ENCODE results near the gene RPL7A. TPM values are rescaled to one million over a fixed set of nuclear protein-coding genes. Genes with fewer than 3 reads are reported as not detected.

RPL7A gene
- total and polyA plus RNA-seq, 2 of the 13 experiments (the other 11 are each of a cell fraction or from before 2014, with no cell fraction given), result 2,401 to 2,938 TPM

DNA sequence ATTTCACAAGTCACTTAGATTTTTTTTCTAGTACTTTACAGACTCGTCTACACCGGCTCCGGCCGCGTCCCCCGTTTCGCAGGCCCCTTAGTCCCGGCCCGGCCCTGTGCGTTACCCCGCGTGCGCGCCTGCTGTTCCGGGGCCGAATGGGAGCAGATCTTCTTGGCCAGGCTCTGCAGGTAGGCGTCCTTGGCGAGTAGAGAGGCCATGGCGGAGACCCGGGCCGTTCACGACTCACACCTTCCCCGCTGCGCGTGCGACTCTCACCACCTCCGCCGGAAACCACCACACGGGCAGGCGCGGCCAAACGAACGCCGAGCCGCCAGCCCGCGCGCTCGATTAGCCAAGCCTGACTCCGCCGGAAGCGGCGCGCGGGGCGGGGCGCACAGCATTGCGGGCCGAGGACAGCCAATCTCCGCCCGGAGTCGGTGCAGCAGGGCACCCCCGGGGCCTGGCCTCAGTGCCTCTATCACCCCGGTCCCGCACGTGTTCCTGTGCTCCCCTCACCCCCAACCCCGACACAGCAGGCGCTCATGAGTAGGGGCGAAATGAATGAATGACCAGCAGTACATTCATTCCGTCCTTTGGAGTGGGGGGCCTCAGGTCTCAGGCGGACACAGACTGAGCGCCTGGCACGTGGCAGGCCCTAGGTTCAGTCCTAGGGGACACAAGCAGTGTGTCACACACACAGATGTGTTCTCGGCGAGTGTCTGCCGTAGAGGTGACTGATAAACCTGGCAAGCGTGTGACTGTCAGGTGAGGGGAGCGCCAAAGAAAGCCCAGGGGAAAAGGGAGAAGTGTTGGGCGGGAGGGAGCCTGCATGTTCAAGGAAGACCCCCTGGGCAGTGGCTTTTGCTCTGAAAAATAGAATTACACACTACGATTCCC is 11.8 kb upstream of the RPL7A start, which contains the start of gene SURF6 (continued):
- TF ChIP-seq MLXIP (CRISPR knock-in tag; IDR thresholded peaks at IDR 0.05; ENCODE audit: borderline replicate concordance) (no peak), KDM3A (CRISPR knock-in tag; IDR thresholded peaks at IDR 0.05; ENCODE audit: low read depth) (peak; percentile 89), GLI4 (CRISPR knock-in tag; IDR thresholded peaks at IDR 0.05; ENCODE audit: borderline replicate concordance) (no peak), JUN (CRISPR knock-in tag; IDR thresholded peaks at IDR 0.05) (no peak), ZNF446 (CRISPR knock-in tag; IDR thresholded peaks at IDR 0.05) (no peak; the same call in 1 of the 2 replicates), ZNF382 (CRISPR knock-in tag; IDR thresholded peaks at IDR 0.05; ENCODE audit: borderline replicate concordance) (no peak), ZNF335 (CRISPR knock-in tag; IDR thresholded peaks at IDR 0.05) (peak; percentile 82; the same call in 1 of the 2 replicates), REL (CRISPR knock-in tag; conservative IDR thresholded peaks at IDR 0.05) (peak; percentile 85; the same call in 1 of the 2 replicates), MAFF (IDR thresholded peaks at IDR 0.05; ENCODE audit: low read depth, low read length) (no peak), RFX3 (CRISPR knock-in tag; IDR thresholded peaks at IDR 0.05) (peak; percentile 24; the same call in 1 of the 2 replicates), TEAD3 (CRISPR knock-in tag; optimal IDR thresholded peaks at IDR 0.05; ENCODE audit: borderline replicate concordance) (peak; percentile 87), ZNF75D (CRISPR knock-in tag; IDR thresholded peaks at IDR 0.05; ENCODE audit: borderline replicate concordance) (peak; percentile 84; the same call in 1 of the 2 replicates), ZNF44 (CRISPR knock-in tag; IDR thresholded peaks at IDR 0.05) (no peak), ZNF7 (CRISPR knock-in tag; IDR thresholded peaks at IDR 0.05) (no peak), ZNF543 (CRISPR knock-in tag; IDR thresholded peaks at IDR 0.05) (peak; percentile 90), FOXK1 (CRISPR knock-in tag; IDR thresholded peaks at IDR 0.05; ENCODE audit: borderline replicate concordance, low read depth) (peak; percentile 94), MLX (CRISPR knock-in tag; IDR thresholded peaks at IDR 0.05) (peak; percentile 73)
- TF ChIP-seq, protein P1, sequence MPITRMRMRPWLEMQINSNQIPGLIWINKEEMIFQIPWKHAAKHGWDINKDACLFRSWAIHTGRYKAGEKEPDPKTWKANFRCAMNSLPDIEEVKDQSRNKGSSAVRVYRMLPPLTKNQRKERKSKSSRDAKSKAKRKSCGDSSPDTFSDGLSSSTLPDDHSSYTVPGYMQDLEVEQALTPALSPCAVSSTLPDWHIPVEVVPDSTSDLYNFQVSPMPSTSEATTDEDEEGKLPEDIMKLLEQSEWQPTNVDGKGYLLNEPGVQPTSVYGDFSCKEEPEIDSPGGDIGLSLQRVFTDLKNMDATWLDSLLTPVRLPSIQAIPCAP (CRISPR knock-in tag; IDR thresholded peaks at IDR 0.05; ENCODE audit: low read depth), result no peak
- TF ChIP-seq, protein P2, sequence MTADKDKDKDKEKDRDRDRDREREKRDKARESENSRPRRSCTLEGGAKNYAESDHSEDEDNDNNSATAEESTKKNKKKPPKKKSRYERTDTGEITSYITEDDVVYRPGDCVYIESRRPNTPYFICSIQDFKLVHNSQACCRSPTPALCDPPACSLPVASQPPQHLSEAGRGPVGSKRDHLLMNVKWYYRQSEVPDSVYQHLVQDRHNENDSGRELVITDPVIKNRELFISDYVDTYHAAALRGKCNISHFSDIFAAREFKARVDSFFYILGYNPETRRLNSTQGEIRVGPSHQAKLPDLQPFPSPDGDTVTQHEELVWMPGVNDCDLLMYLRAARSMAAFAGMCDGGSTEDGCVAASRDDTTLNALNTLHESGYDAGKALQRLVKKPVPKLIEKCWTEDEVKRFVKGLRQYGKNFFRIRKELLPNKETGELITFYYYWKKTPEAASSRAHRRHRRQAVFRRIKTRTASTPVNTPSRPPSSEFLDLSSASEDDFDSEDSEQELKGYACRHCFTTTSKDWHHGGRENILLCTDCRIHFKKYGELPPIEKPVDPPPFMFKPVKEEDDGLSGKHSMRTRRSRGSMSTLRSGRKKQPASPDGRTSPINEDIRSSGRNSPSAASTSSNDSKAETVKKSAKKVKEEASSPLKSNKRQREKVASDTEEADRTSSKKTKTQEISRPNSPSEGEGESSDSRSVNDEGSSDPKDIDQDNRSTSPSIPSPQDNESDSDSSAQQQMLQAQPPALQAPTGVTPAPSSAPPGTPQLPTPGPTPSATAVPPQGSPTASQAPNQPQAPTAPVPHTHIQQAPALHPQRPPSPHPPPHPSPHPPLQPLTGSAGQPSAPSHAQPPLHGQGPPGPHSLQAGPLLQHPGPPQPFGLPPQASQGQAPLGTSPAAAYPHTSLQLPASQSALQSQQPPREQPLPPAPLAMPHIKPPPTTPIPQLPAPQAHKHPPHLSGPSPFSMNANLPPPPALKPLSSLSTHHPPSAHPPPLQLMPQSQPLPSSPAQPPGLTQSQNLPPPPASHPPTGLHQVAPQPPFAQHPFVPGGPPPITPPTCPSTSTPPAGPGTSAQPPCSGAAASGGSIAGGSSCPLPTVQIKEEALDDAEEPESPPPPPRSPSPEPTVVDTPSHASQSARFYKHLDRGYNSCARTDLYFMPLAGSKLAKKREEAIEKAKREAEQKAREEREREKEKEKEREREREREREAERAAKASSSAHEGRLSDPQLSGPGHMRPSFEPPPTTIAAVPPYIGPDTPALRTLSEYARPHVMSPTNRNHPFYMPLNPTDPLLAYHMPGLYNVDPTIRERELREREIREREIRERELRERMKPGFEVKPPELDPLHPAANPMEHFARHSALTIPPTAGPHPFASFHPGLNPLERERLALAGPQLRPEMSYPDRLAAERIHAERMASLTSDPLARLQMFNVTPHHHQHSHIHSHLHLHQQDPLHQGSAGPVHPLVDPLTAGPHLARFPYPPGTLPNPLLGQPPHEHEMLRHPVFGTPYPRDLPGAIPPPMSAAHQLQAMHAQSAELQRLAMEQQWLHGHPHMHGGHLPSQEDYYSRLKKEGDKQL (CRISPR knock-in tag; IDR thresholded peaks at IDR 0.05; ENCODE audit: low read depth), result 0 out of 2 replicates have a peak, but pooled peaks have one; percentile 29

Data from HepG2 (cell line).